Osteoblast (primary cell): ENCODE data around the gene CTRL. TPM values are rescaled to one million over a fixed set of nuclear protein-coding genes. Genes with fewer than 3 reads are reported as not detected.

Source experiments
- DNase-seq: peaks from one replicate; pipeline ENCODE4 v3.0.0; 2011; ENCODE audit warnings: low spot score, mixed read lengths; ENCODE audit not compliant: insufficient read length; ENCODE audit errors: missing footprints
- H2AFZ ChIP-seq: 2 replicates; pipeline ENCODE4 v1.6.0; 2011; ENCODE audit warnings: mild to moderate bottlenecking, low read length
- H3K27ac ChIP-seq: 2 replicates; pipeline ENCODE4 v1.5.1; 2011; ENCODE audit warnings: mild to moderate bottlenecking, low read depth, low read length, moderate library complexity
- H3K27me3 ChIP-seq: 2 replicates; pipeline ENCODE4 v1.6.0; 2012; ENCODE audit warnings: mild to moderate bottlenecking, control low read depth, inconsistent platforms, low read length, moderate library complexity; ENCODE audit not compliant: insufficient read depth
- H3K36me3 ChIP-seq: 2 replicates; pipeline ENCODE4 v1.5.1; 2011; ENCODE audit warnings: mild to moderate bottlenecking, low read length, control low read depth, moderate library complexity; ENCODE audit not compliant: insufficient read depth
- H3K4me1 ChIP-seq: 2 replicates; pipeline ENCODE4 v1.5.1; 2011; ENCODE audit warnings: mild to moderate bottlenecking, low read length, control low read depth, moderate library complexity; ENCODE audit not compliant: insufficient read depth
- H3K4me2 ChIP-seq: 2 replicates; pipeline ENCODE4 v1.6.0; 2011; ENCODE audit warnings: mild to moderate bottlenecking, low read length; ENCODE audit not compliant: insufficient read depth
- H3K4me3 ChIP-seq: fragments of 200-600 bp; sonication (generic); 3 replicates; pipeline ENCODE4 v1.5.1; 2012; ENCODE audit warnings: mild to moderate bottlenecking, low read length, inconsistent platforms; ENCODE audit not compliant: insufficient read depth
- H3K79me2 ChIP-seq: 2 replicates; pipeline ENCODE4 v1.6.0; 2012; ENCODE audit warnings: mild to moderate bottlenecking, low read length, control low read depth, inconsistent platforms; ENCODE audit not compliant: insufficient read depth
- H3K9me3 ChIP-seq: 2 replicates; pipeline ENCODE4 v1.5.1; 2011; ENCODE audit warnings: low read depth, low read length, control low read depth
- H4K20me1 ChIP-seq: 2 replicates; pipeline ENCODE4 v1.6.0; 2012; ENCODE audit warnings: mild to moderate bottlenecking, low read length, control low read depth; ENCODE audit not compliant: insufficient read depth
- CTCF ChIP-seq: IDR thresholded peaks from 2 replicates; pipeline ENCODE4 v1.5.1; 2011; ENCODE audit warnings: mild to moderate bottlenecking, low read depth, low read length, moderate library complexity; ENCODE audit errors: extremely low read depth
- total RNA-seq: library from RNA; depleted of rRNA; stranded (reverse); fragments of >200 nt; gene quantifications from 2 replicates; pipeline ENCODE4 v1.2.3, GENCODE V29; 2012

Gene CTRL
- total RNA-seq, result 0.36 and 0.59 TPM in 2 replicates

GRCh38 chr16:67931712-67932461 is at the start of gene CTRL:
TSS of gene CTRL (minus strand) at chr16:67931862. CDS start at chr16:67931852, 10 bp downstream.
- H3K4me3 ChIP-seq, result no peak within 1 kb of the TSS
- no peak within 1 kb of the TSS for H3K27ac ChIP-seq
- peak; percentile 83 for DNase-seq
- H3K36me3 ChIP-seq, result peaks cover 31% of the 10 kb centered on the region
- no peaks in the 10 kb centered on the region for H3K27me3 ChIP-seq
- no peak within 1 kb of the TSS for H2AFZ ChIP-seq
- peaks cover 14% of the 10 kb centered on the region for H3K79me2 ChIP-seq
- H3K4me1 ChIP-seq, result peaks cover 15% of the 10 kb centered on the region
- no peaks in the 10 kb centered on the region for H3K9me3 ChIP-seq
- peaks cover 31% of the 10 kb centered on the region for H4K20me1 ChIP-seq
- peak; percentile 27 for TF ChIP-seq CTCF
- no peak within 1 kb of the TSS for H3K4me2 ChIP-seq

DNA sequence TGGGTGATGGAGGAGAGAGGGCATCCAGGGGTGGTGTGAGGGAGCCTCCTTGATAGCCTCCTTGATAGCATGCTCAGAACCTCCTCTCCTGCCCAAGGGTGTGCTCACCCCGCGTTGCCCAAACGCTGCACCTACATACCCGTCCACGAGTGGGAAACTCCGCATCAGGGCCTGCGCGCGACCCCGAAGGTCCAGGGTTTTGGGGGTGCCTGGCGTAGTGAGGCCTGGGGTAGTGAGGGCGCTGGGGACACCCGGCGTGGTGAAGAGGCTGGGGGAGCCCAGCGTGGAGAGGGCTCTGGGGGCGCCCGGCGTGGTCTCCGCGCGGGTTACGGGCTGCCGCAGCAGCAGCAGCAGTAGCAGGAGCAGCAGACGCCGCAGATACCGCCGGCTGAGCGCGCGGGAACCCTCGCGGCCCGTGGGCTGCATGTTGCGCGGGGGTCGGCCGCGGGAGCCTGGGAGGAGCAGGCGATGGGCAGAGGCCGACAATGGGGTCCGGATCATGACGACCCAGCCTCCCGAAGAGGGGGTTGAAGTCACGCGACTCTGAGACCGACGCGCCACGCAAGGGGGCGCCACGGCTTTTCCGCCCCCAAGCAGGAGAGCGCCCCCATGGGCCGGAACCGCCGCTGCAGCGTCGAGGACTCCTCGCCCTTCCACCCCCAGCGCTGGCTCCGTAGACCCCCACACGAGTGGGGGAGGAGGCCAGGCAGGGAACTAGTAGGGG is 48.5 kb upstream of the CTRL start, which contains the start of gene DPEP3:
TSS of gene DPEP3 (minus strand) at position 545 of the 724 bp plus-strand sequence. CDS start at position 426, 119 bp downstream.
- Histone ChIP-seq H3K79me2 (no peaks in the 10 kb centered on the region), H3K27ac (no peak within 1 kb of the TSS), H3K4me1 (no peaks in the 10 kb centered on the region), H2AFZ (no peak within 1 kb of the TSS), H3K36me3 (no peaks in the 10 kb centered on the region), H3K9me3 (no peaks in the 10 kb centered on the region), H3K4me2 (no peak within 1 kb of the TSS), H4K20me1 (no peaks in the 10 kb centered on the region), H3K27me3 (no peaks in the 10 kb centered on the region), H3K4me3 (no peak within 1 kb of the TSS)
- peak; percentile 55 for DNase-seq
- TF ChIP-seq CTCF, result no peak

DNA sequence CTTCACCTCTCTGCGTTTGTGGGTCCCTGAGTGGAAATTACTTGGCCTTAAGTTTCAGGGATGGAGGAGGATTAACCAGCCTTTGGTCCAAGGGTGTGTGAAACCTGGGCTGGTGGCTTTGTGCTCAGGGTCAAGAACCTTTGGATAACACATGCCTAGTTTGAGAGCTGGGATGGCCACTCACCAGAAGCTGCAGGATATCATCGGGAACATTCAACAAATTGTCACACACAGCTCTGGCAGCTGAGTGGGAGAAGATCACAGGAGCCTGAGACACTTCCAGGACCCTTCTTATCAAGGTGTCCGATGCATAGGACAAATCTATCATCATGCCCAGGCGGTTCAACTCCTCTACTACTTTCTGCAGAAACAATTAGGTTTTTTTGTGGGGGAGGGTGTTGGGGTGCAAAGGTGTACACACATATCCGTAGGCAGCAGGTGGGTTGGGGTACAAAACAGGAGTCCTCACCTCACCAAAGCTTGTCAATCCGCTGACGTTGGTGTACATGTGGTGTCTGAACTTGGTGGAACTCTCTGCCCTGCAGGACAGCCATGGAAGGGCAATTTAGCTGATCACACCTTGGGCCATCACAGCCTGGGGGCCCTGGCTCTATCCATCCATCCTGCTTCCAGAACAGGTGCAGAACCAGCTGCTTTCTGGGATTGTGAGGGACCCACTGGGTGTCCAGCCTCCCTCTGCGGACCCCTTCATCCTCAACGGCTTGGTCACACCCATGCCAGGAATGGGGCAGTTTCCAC is 46.0 kb upstream of the CTRL start:
- TF ChIP-seq CTCF, result no peak
- H3K4me1 ChIP-seq, result no peaks in the 10 kb centered on the region
- H3K4me2 ChIP-seq, result no peak overlapping the region

More for the DNA sequence above, 46.0 kb upstream of the CTRL start:
- Histone ChIP-seq H3K9me3 (no peaks in the 10 kb centered on the region), H3K27me3 (no peaks in the 10 kb centered on the region), H4K20me1 (no peaks in the 10 kb centered on the region), H3K4me3 (no peak overlapping the region), H2AFZ (no peak overlapping the region), H3K36me3 (no peaks in the 10 kb centered on the region), H3K27ac (no peak overlapping the region), H3K79me2 (no peaks in the 10 kb centered on the region)
- DNase-seq, result peak; percentile 54
